Kidney (tissue), 14 donors: ENCODE measurements around the gene CTTNBP2. TPM values are rescaled to one million over a fixed set of nuclear protein-coding genes. Genes with fewer than 3 reads are reported as not detected.

Experiments
- DNase-seq, 5 donors: peaks; one replicate each; pipeline ENCODE4 v3.0.0-alpha.2; 2013 to 2020
- FAIRE-seq: peaks from 2 replicates; lab custom pipeline; 2012; peaks lifted over from hg19 to GRCh38; lab: Jason Lieb, UNC
- H3K27ac ChIP-seq, 2 donors: one replicate each; pipeline ENCODE4 v1.7.0; 2013; ENCODE audit warnings: low read depth in 2 of 2, low read length in 2 of 2, inconsistent platforms in 1 of 2
- H3K27me3 ChIP-seq: one replicate; pipeline ENCODE4 v1.7.1; 2013; ENCODE audit warnings: low read length, inconsistent platforms; ENCODE audit not compliant: control insufficient read depth, insufficient read depth
- H3K36me3 ChIP-seq, 3 donors: one replicate each; pipeline versions ENCODE4 v1.7.0 to v1.7.1; 2013; ENCODE audit warnings: low read length in 3 of 3, control low read depth in 1 of 3, inconsistent platforms in 1 of 3; ENCODE audit not compliant: insufficient read depth in 3 of 3, control insufficient read depth in 2 of 3
- H3K4me1 ChIP-seq, 3 donors: one replicate each; pipeline versions ENCODE4 v1.7.0 to v1.7.1; 2013; ENCODE audit warnings: low read length in 3 of 3, inconsistent platforms in 1 of 3, low read depth in 1 of 3; ENCODE audit not compliant: control insufficient read depth in 2 of 3, insufficient read depth in 2 of 3
- H3K4me3 ChIP-seq, 3 donors: one replicate each; pipeline versions ENCODE4 v1.7.0 to v1.8.1; 2013; ENCODE audit warnings: low read length in 3 of 3, control low read depth in 1 of 3, inconsistent platforms in 1 of 3
- H3K9ac ChIP-seq, 3 donors: one replicate each; pipeline versions ENCODE4 v1.7.0 to v1.7.1; 2013; ENCODE audit warnings: low read length in 3 of 3, control low read depth in 1 of 3, inconsistent platforms in 1 of 3
- H3K9me3 ChIP-seq, 3 donors: one replicate each; pipeline versions ENCODE4 v1.7.0 to v1.7.1; 2013; ENCODE audit warnings: low read length in 3 of 3, control low read depth in 1 of 3, inconsistent platforms in 1 of 3; ENCODE audit not compliant: control insufficient read depth in 2 of 3, insufficient read depth in 1 of 3
- intact Hi-C: fragments of 100-400 bp; cut with DNase I; formaldehyde crosslinking; loops from one replicate; pipeline ENCODE4 v1.11.1; 2022
- polyA plus RNA-seq: library from polyadenylated mRNA; stranded (reverse); fragments of 350-450 nt; fragmentation: Illumina TruSeq; extraction: RNeasy Lipid Tissue Mini Kit (QIAGEN cat#74804); gene quantifications from one replicate; pipeline ENCODE4 v1.2.3, GENCODE V29; 2014; ENCODE audit warnings: low read depth, low replicate concordance; ENCODE audit not compliant: insufficient read depth
- total RNA-seq: library from RNA; stranded (reverse); fragmentation: NEBNext Ultra II Directional; extraction: Animal tissue kit (Norgen Biotek cat#: 25700); gene quantifications from one replicate; pipeline ENCODE4 v1.2.1, GENCODE V29; 2021
- TF ChIP-seq, protein P1 (sequence below): IDR thresholded peaks from 3 replicates; pipeline ENCODE4 v1.5.1; 2012; ENCODE audit warnings: mild to moderate bottlenecking, moderate library complexity, borderline replicate concordance; ENCODE audit not compliant: insufficient read depth; ENCODE audit errors: extremely low read depth
- donor health status: control.
- donor health status: control.
- donor health status: control.
- donor health status: control.
- donor health status: control.
- donor health status: DM: yes; HTN: yes; CAD: no.
- donor health status: Normal renal cell carcinoma (clear cell type).

Gene CTTNBP2
- total and polyA plus RNA-seq, 2 donors from 2014 or later = 3.8 to 41.1 TPM

GRCh38 chr7:117835016-117835664 is 38.1 kb downstream of the CTTNBP2 start:
- H3K9me3 ChIP-seq = no peaks in the 10 kb centered on the region
- DNase-seq (peak in 4 of 5 donors; percentile 53 to 86 (median 68)), FAIRE-seq (no peak)
- no peaks in the 10 kb centered on the region for H3K36me3 ChIP-seq
- intact Hi-C loops = no loop called here
- H3K27ac ChIP-seq = peak overlapping the region in 1 of 2 donors; percentile 15
- TF ChIP-seq, protein P1, sequence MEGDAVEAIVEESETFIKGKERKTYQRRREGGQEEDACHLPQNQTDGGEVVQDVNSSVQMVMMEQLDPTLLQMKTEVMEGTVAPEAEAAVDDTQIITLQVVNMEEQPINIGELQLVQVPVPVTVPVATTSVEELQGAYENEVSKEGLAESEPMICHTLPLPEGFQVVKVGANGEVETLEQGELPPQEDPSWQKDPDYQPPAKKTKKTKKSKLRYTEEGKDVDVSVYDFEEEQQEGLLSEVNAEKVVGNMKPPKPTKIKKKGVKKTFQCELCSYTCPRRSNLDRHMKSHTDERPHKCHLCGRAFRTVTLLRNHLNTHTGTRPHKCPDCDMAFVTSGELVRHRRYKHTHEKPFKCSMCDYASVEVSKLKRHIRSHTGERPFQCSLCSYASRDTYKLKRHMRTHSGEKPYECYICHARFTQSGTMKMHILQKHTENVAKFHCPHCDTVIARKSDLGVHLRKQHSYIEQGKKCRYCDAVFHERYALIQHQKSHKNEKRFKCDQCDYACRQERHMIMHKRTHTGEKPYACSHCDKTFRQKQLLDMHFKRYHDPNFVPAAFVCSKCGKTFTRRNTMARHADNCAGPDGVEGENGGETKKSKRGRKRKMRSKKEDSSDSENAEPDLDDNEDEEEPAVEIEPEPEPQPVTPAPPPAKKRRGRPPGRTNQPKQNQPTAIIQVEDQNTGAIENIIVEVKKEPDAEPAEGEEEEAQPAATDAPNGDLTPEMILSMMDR = no peak
- no peaks in the 10 kb centered on the region for H3K4me1 ChIP-seq
- no peak overlapping the region for H3K4me3 ChIP-seq
- H3K9ac ChIP-seq = no peak overlapping the region
- no peaks in the 10 kb centered on the region for H3K27me3 ChIP-seq

DNA sequence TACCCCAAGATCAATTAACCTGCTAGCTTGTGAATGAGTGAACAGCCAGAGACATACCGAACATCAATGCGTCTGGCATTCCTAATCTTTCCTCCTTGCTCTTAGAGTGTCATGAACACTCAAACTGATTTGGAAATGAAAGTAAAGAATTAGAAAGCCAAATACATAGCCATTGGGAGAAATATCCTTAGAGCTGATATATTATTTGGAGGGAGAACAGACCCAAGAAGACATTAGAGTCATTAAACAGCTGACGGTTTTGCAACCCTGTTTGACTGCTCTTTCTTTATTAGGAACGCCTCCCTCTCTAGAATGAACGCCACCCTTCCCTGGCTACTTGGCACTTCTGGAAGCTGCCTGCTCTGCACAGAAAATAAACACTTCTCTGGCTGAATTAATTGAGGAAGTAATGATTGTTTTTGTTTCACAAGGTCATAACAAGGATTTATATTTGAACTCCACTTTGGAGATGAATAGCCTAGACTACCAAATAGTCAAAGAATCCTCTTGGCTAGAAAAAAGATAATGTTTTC is 42.8 kb downstream of the CTTNBP2 start:
- intact Hi-C loops = no loop called here
- no peaks in the 10 kb centered on the region for H3K9me3 ChIP-seq
- H3K4me1 ChIP-seq = peaks cover 0 to 12% (median 0%) of the 10 kb centered on the region in 3 donors
- H3K27ac ChIP-seq = peak overlapping the region in 1 of 2 donors; percentile 83
- DNase-seq = peak in 1 of 5 donors; percentile 32
- FAIRE-seq = peak; percentile 77
- TF ChIP-seq, protein P1 = no peak
- H3K4me3 ChIP-seq = peak overlapping the region in 1 of 3 donors; percentile 26
- H3K36me3 ChIP-seq = no peaks in the 10 kb centered on the region
- H3K9ac ChIP-seq = peak overlapping the region in 1 of 3 donors; percentile 49
- no peaks in the 10 kb centered on the region for H3K27me3 ChIP-seq

DNA sequence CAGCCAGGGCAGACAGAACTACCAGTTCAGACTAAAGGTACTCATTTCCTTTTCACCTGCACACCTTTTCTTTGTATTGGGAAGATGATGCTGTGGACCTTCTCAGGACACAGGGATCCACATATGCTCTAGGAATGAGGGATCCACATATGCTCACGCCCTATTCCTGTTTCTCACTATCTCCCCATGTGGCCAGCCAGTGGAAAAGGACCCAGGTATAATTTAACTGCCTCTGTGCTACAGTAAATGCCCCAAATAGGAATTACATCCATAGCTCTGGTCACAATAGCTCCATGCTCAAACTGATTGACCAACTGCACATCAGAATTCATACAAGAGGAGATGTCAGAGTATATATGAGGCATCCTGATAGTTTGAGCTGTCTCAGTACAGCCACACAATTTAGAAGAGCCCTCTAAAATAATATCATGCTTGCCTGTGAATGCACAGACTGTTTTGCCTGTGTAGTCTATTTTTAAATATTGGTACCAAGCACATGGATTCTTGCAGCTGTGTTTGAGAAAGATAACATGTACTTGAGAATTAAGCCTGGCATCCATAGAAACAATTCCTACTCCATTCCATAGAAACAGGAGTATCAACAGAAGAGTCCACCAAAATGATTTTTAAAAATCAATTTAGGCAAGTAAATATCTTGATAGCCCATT is 43.7 kb downstream of the CTTNBP2 start:
- intact Hi-C loops = no loop called here
- Histone ChIP-seq H3K27me3 (no peaks in the 10 kb centered on the region), H3K27ac (peak overlapping the region in 1 of 2 donors; percentile 83), H3K4me1 (peaks cover 0 to 12% (median 0%) of the 10 kb centered on the region in 3 donors), H3K9ac (no peak overlapping the region), H3K36me3 (no peaks in the 10 kb centered on the region), H3K4me3 (no peak overlapping the region), H3K9me3 (no peaks in the 10 kb centered on the region)
- TF ChIP-seq, protein P1 = no peak
- DNase-seq = no peak
- no peak for FAIRE-seq
